GM19351 (cell line): Measurements from ENCODE around the gene TIGD4.

Experiments
- ATAC-seq: cut with Tn5 transposase; IDR thresholded peaks from one replicate; pipeline ENCODE4 v1.9.1; 2021; ENCODE audit warnings: mild to moderate bottlenecking, moderate library complexity; ENCODE audit not compliant: unreplicated experiment

Gene TIGD4

DNA sequence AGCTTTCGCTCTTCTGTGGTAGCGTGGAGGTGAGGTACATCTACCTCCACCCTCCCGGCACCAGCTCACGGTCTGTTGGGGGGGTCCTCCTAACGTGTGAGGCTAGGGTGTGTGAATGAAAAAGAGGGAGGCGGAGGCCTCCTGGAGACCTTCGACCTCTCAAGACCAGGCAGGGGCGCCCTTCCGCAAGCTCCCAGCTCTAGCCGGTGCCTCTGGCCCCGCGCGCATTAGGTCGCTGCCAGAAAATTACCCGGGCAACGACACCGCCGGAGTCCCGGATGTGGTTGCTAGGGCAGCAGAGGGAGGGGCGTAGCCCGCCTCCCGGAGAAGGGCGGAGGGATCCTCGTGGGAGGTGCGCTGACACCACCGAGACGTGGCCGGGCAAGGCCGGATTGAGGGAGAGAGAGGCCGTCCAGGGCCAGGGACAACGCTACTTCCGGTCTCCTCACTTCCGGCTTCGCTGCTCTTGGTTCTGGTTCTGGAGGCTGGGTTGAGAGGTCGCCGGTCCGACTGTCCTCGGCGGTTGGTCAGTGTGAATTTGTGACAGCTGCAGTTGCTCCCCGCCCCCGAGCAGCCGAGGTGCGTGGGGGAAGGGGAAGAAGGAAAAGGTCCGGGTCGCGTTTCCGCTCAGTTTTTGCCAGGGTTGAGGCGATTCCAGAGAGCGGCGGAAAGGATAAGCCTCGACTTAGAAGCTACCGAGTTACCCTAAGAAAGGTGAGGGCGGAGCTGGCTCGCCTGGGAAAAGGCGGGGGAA lies at the start of gene TIGD4, which contains the start of gene ARFIP1:
TSS of gene TIGD4 (minus strand) at position 218 of the 754 bp plus-strand sequence. CDS start 8,726 bp downstream, outside the sequence.
TSS of gene ARFIP1 (plus strand) at position 442 of the 754 bp plus-strand sequence. CDS start 49,680 bp downstream, outside the sequence.
- ATAC-seq = peak; percentile 89

GRCh38 chr4:152828122-152828521 lies 48.6 kb upstream of the TIGD4 start:
- ATAC-seq = no peak

DNA sequence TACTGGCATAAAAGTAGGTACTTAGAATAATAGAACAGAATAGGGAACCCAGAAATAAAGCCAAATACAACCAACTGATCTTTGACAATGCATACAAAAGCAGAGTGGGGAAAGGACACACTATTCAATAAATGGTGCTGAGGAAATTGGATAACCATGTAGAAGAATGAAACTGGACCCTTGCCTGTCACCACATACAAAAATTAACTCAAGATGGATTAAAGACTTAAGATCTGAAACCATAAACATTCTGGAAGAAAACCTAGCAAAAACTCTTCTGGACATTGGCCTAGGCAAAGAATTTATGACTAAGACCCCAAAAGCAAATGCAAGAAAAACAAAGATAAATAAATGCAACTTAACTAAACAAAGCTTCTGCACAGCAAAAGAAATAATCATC lies 45.8 kb upstream of the TIGD4 start:
- ATAC-seq = no peak

GRCh38 chr4:152824561-152824960 lies 45.0 kb upstream of the TIGD4 start:
- ATAC-seq = no peak

- ATAC-seq = no peak
Observed at GRCh38 chr4:152822323-152822722, 42.8 kb upstream of the TIGD4 start.

- ATAC-seq = no peak
Observed at GRCh38 chr4:152820073-152820472, 40.5 kb upstream of the TIGD4 start.

- no peak for ATAC-seq
Observed at GRCh38 chr4:152819026-152819645, 39.6 kb upstream of the TIGD4 start.

DNA sequence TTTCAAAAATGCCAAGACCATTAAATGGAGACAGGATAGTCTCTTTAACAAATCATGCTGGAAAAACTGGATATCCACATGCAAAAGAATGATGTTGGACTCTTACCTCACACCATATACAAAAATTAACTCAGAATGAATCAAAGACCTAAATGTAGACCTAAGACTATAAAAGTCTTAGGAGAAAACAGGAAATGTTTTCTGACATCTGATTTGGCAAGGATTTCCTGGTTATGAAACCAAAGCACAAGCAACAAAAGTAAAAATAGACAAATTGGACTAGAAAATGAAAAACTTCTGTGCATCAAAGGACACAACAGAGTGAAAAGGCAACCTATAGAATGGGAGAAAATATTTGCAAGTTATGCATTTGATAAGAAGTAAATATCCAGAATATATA lies 37.8 kb upstream of the TIGD4 start:
- no peak for ATAC-seq

GRCh38 chr4:152815078-152815477 lies 35.5 kb upstream of the TIGD4 start:
- no peak for ATAC-seq

- ATAC-seq = no peak
Observed at GRCh38 chr4:152810715-152811287, 31.3 kb upstream of the TIGD4 start.

GRCh38 chr4:152808670-152809069 lies 29.1 kb upstream of the TIGD4 start:
- no peak for ATAC-seq

GRCh38 chr4:152807294-152807829 lies 27.8 kb upstream of the TIGD4 start:
- peak; percentile 81 for ATAC-seq

- no peak for ATAC-seq
Observed at GRCh38 chr4:152806501-152807125, 27.1 kb upstream of the TIGD4 start.

- ATAC-seq = no peak
Observed at GRCh38 chr4:152805818-152806217, 26.3 kb upstream of the TIGD4 start.

- no peak for ATAC-seq
Observed at GRCh38 chr4:152805071-152805650, 25.6 kb upstream of the TIGD4 start.

DNA sequence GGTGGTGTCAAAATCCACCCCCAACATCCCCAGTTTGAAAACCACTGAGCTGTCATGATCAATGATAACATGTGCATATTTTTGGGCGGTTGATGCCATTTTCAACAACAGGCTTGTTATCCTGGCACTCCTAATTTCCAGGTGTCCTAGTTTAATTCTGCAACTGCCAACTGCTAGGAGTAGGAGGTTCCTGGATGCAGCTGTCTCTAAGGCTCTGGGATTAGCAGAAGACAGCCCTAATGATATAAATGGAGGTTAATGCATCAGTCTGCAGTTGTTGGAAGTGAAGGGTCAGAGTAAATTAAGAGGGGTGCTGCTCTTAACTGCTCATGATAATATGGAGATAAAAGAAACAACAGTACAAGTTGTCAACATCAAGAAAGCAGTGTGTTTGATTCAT lies 24.0 kb upstream of the TIGD4 start:
- no peak for ATAC-seq

- no peak for ATAC-seq
Observed at GRCh38 chr4:152795891-152796290, 16.4 kb upstream of the TIGD4 start.

GRCh38 chr4:152786627-152787026 lies 7.1 kb upstream of the TIGD4 start:
- ATAC-seq = no peak

DNA sequence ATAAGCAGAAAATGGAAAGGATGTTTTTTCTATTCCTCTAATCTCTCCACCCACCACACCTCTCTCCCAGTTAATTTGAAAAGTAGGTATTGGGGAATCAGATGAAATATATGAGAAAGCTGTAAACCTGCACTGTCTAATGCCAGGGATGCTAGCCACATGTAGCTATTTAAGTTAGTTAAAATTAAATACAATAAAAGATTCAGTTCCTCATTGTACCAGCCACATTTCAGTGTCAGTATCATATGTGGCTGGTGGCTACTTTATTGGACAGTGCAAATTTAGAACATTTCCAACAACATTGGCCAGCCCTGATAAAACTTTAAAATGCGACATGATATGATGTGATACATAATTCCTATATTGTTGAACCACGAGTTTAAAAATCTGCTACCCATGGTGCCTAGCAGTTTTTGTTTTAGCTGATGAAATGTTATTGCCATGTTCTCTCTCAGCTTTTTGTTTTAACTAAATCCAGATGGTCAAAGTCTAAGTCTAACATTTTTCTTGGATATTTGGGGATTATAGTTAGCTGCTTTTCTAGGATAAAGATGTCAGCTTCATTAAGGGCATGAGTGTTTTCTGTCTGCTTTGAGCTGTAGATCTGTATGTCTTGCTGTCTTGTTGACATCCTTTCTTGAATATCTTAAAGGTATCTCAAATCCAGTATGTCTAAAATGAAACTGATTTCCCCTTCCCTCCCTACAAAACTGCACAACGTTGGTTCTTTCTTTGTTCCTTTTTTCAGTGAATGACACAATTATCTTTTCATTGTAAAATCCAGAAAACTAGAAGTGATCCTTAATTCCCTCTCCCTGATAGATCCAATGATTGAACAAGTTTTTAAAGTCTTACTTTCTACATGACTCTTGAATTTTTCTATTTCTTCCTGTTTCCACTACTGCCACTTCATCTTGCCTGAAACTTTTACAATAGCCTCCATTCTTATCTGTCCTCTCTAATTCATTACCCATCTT lies 6.4 kb upstream of the TIGD4 start:
- no peak for ATAC-seq
